NCI-H1436 treated with DMSO at 0.1 percent for 48 hours (cell line): Measurements from ENCODE around the gene WDR48.

Experiments
- DNase-seq: peaks from one replicate; lab custom pipeline; 2025; lab: John Stamatoyannopoulos, UW

Gene WDR48

GRCh38 chr3:39140341-39140971, 88.6 kb downstream of the WDR48 start:
- DNase-seq, result no peak

- DNase-seq, result no peak
Measured at GRCh38 chr3:39141171-39141995, 89.6 kb downstream of the WDR48 start.

- DNase-seq, result no peak
Measured at GRCh38 chr3:39142067-39142466, 90.3 kb downstream of the WDR48 start.

GRCh38 chr3:39143051-39143885, 91.5 kb downstream of the WDR48 start:
- DNase-seq, result no peak

- no peak for DNase-seq
Measured at GRCh38 chr3:39144095-39144747, 92.4 kb downstream of the WDR48 start.

- no peak for DNase-seq
Measured at GRCh38 chr3:39144748-39145380, 93.0 kb downstream of the WDR48 start.

- no peak for DNase-seq
Measured at GRCh38 chr3:39146083-39146501, 94.3 kb downstream of the WDR48 start.
